HepG2 (cell line): ENCODE data around the gene MGMT. TPM values are rescaled to one million over a fixed set of nuclear protein-coding genes. Genes with fewer than 3 reads are reported as not detected.

Experiments
- ATAC-seq: fragments of 200-7000 bp; cut with Tn5 transposase; 3 replicates; pipeline ENCODE4 v1.9.1; 2020; ENCODE audit warnings: mild to moderate bottlenecking, moderate library complexity
- BruUV-seq: library from RNA; stranded (reverse); fragments of 400-500 nt; replicated peaks from 2 replicates; lab custom pipeline; 2021; lab: Mats Ljungman, UMichigan
- CTCF ChIA-PET: fragments of 300-600 bp; formaldehyde crosslinking; extraction: SDS; loops from one replicate; lab custom pipeline; 2021; ENCODE audit warnings: low total read pairs, inconsistent platforms, low intra/inter-chr PET ratio; lab: Yijun Ruan, JAX
- POLR2A ChIA-PET: fragments of 350-600 bp; sonication (Branson Sonifier 250); formaldehyde crosslinking; loops from one replicate; lab custom pipeline; 2020; ENCODE audit warnings: antibody characterized with exemption, inconsistent platforms; lab: Yijun Ruan, JAX
- DNase-seq: peaks from one replicate; pipeline ENCODE4 v3.0.0-alpha.2; 2015; ENCODE audit warnings: low spot score
- FAIRE-seq: peaks from 3 replicates; lab custom pipeline; 2011; peaks lifted over from hg19 to GRCh38; lab: Jason Lieb, UNC
- H2AFZ ChIP-seq: one replicate; pipeline ENCODE4 v1.6.1; 2011; ENCODE audit warnings: low read length, inconsistent platforms
- H3K27ac ChIP-seq: fragments of 300-600 bp; 3 replicates; pipeline ENCODE4 v1.8.0; 2011; ENCODE audit warnings: mixed run types, mild to moderate bottlenecking, mixed read lengths, low read length, inconsistent platforms; ENCODE audit not compliant: insufficient read depth; ENCODE audit errors: extremely low read length
- H3K27me3 ChIP-seq, 2 experiments: fragments of 200-600 bp in 1 of 2; 2 replicates in 1 of 2; 3 replicates in 1 of 2; pipeline versions ENCODE4 v1.6.0 to v1.8.0; 2011; ENCODE audit warnings: low read length in 2 of 2, mild to moderate bottlenecking in 2 of 2, moderate library complexity in 2 of 2, inconsistent platforms in 1 of 2; ENCODE audit not compliant: insufficient read depth in 2 of 2, control insufficient read depth in 1 of 2
- H3K36me3 ChIP-seq, 2 experiments: fragments of 200-600 bp in 1 of 2; replicated peaks in 1 of 2; 2 replicates in 1 of 2; 3 replicates in 1 of 2; pipeline versions ENCODE4 v1.5.1 to v1.8.0; 2011; ENCODE audit warnings: low read length in 2 of 2, inconsistent platforms in 1 of 2; ENCODE audit not compliant: insufficient read depth in 2 of 2, control insufficient read depth in 1 of 2
- H3K4me1 ChIP-seq: 2 replicates; pipeline ENCODE4 v1.5.1; 2012; ENCODE audit warnings: low read length, inconsistent platforms; ENCODE audit not compliant: insufficient read depth
- H3K4me2 ChIP-seq: 2 replicates; pipeline ENCODE4 v1.6.0; 2011; ENCODE audit warnings: low read depth, low read length, inconsistent platforms
- H3K4me3 ChIP-seq, 3 experiments: fragments of 200-600 bp in 1 of 3; sonication (generic), shearing (Covaris generic) in 1 of 3; replicated peaks in 1 of 3; 2 replicates each; pipeline ENCODE4 v1.5.1; 2011 to 2016; ENCODE audit warnings: low read length in 3 of 3, inconsistent platforms in 2 of 3, low read depth in 2 of 3, mild to moderate bottlenecking in 2 of 3, control low read depth in 1 of 3, mixed read lengths in 1 of 3; ENCODE audit not compliant: insufficient read depth in 1 of 3
- H3K79me2 ChIP-seq: one replicate; pipeline ENCODE4 v1.6.1; 2011; ENCODE audit warnings: low read length, inconsistent platforms; ENCODE audit not compliant: insufficient read depth
- H3K9ac ChIP-seq: 2 replicates; pipeline ENCODE4 v1.6.0; 2011; ENCODE audit warnings: mild to moderate bottlenecking, low read depth, low read length, inconsistent platforms; ENCODE audit not compliant: insufficient read depth
- H3K9me3 ChIP-seq: 2 replicates; pipeline ENCODE4 v1.5.1; 2012; ENCODE audit warnings: mild to moderate bottlenecking, low read length
- H4K20me1 ChIP-seq: 2 replicates; pipeline ENCODE4 v1.6.0; 2011; ENCODE audit warnings: inconsistent platforms, mild to moderate bottlenecking, low read length, moderate library complexity; ENCODE audit not compliant: insufficient read depth
- CEBPZ ChIP-seq: IDR thresholded peaks from 2 replicates; pipeline ENCODE4 v1.6.1; 2012; ENCODE audit warnings: low read length, improper control_type of control experiment
- PRDM4 ChIP-seq: sonication (generic); formaldehyde crosslinking; IDR thresholded peaks from 2 replicates; pipeline ENCODE4 v1.9.0; 2021; ENCODE audit warnings: missing genetic modification reagents, borderline replicate concordance
- ZHX1 ChIP-seq: sonication (generic); formaldehyde crosslinking; IDR thresholded peaks from 2 replicates; pipeline ENCODE4 v1.8.1; 2022; ENCODE audit warnings: low read depth, mild to moderate bottlenecking, missing genetic modification reagents
- ZNF296 ChIP-seq: sonication (generic); formaldehyde crosslinking; conservative IDR thresholded peaks from 2 replicates; pipeline ENCODE4 v1.5.0; 2020; ENCODE audit warnings: mild to moderate bottlenecking, missing genetic modification reagents
- ZNF30 ChIP-seq: sonication (generic); formaldehyde crosslinking; IDR thresholded peaks from 2 replicates; pipeline ENCODE4 v1.5.0; 2020; ENCODE audit warnings: mild to moderate bottlenecking, missing genetic modification reagents
- ZNF414 ChIP-seq: sonication (generic); formaldehyde crosslinking; IDR thresholded peaks from 2 replicates; pipeline ENCODE4 v1.5.0; 2020; ENCODE audit warnings: missing genetic modification reagents
- ZNF431 ChIP-seq: sonication (generic); formaldehyde crosslinking; IDR thresholded peaks from 2 replicates; pipeline ENCODE4 v1.9.0; 2022; ENCODE audit warnings: missing genetic modification reagents, low read depth, mild to moderate bottlenecking, borderline replicate concordance
- ZNF687 ChIP-seq: sonication (generic); formaldehyde crosslinking; IDR thresholded peaks from 2 replicates; pipeline ENCODE4 v1.5.1; 2020; ENCODE audit warnings: mild to moderate bottlenecking, missing genetic modification reagents, moderate library complexity
- ZNF709 ChIP-seq: sonication (generic); formaldehyde crosslinking; IDR thresholded peaks from 2 replicates; pipeline ENCODE4 v1.5.0; 2020; ENCODE audit warnings: mild to moderate bottlenecking, missing genetic modification reagents
- ZNF83 ChIP-seq: sonication (generic); formaldehyde crosslinking; IDR thresholded peaks from 2 replicates; pipeline ENCODE4 v1.4.0; 2020; ENCODE audit warnings: missing genetic modification reagents, mild to moderate bottlenecking, borderline replicate concordance
- WGBS: methylation state at CpG from one replicate; pipeline ENCODE4 v1.1.6; 2017; ENCODE audit warnings: low lambda C conversion rate; 5-methylcytosine and 5-hydroxymethylcytosine counted together
- in situ Hi-C: cut with HindIII; loops from 2 replicates; pipeline ENCODE4 v1.10.0; 2017; ENCODE audit warnings: low pct_unique_long_range_greater_than_20kb; ENCODE audit not compliant: extremely low pct_ligation_motif_present
- intact Hi-C: fragments of 100-400 bp; cut with micrococcal nuclease; formaldehyde crosslinking; loops from one replicate; pipeline ENCODE4 v1.10.0; 2022; ENCODE audit not compliant: unreplicated experiment
- polyA plus RNA-seq, 8 experiments: library from polyadenylated mRNA; depleted of rRNA in 3 of 8; stranded (reverse) in 7 of 8; unstranded in 1 of 8; fragments of >200 nt; fragmentation: Illumina TruSeq in 4 of 8; extraction: Trizol in 4 of 8; gene quantifications; 2 replicates each; pipeline versions ENCODE4 v1.2.1 to v1.2.3, GENCODE V29; 2011 to 2016; ENCODE audit warnings: low read depth in 4 of 8, missing spikeins in 1 of 8, mixed read lengths in 1 of 8; ENCODE audit not compliant: insufficient read depth in 1 of 8
- total RNA-seq, 5 experiments: library from RNA; depleted of rRNA; stranded (reverse); fragments of >200 nt; fragmentation: Illumina TruSeq; extraction: Trizol; gene quantifications; 2 replicates each; pipeline ENCODE4 v1.2.3, GENCODE V29; 2016; ENCODE audit warnings: low read depth in 1 of 5

MGMT gene
- total and polyA plus RNA-seq, 2 of the 13 experiments (the other 11 are each of a cell fraction or from before 2014, with no cell fraction given) = 12.0 to 19.5 TPM

GRCh38 chr10:129660569-129660968 is 193.5 kb downstream of the MGMT start:
- ChIA-PET CTCF (no interaction called here), POLR2A (no interaction called here)
- Histone ChIP-seq H3K36me3 (no peaks in the 10 kb centered on the region), H3K27ac (no peak overlapping the region), H4K20me1 (no peaks in the 10 kb centered on the region), H3K79me2 (no peaks in the 10 kb centered on the region), H3K4me3 (no peak overlapping the region), H3K9me3 (0 out of 2 replicates have a peak, but pooled peaks cover 6% of the 10 kb centered on the region), H3K4me1 (no peaks in the 10 kb centered on the region), H2AFZ (no peak overlapping the region), H3K9ac (no peak overlapping the region), H3K27me3 (no peaks in the 10 kb centered on the region), H3K4me2 (no peak overlapping the region)
- WGBS = 62% methylated on average over 4 of the region's 5 CpGs
- FAIRE-seq (no peak), DNase-seq (no peak), ATAC-seq (no peak)
- in situ Hi-C loops = no loop called here
- intact Hi-C loops = no loop called here
- no TSS peak for BruUV-seq
- no peak for TF ChIP-seq ZNF431 (CRISPR knock-in tag)
- TF ChIP-seq PRDM4 (CRISPR knock-in tag) = no peak
- no peak for TF ChIP-seq ZNF414 (CRISPR knock-in tag)
- no peak for TF ChIP-seq ZNF296 (CRISPR knock-in tag)
- no peak for TF ChIP-seq ZHX1 (CRISPR knock-in tag)
- TF ChIP-seq CEBPZ = no peak
- no peak for TF ChIP-seq ZNF83 (CRISPR knock-in tag)
- TF ChIP-seq ZNF30 (CRISPR knock-in tag) = no peak
- no peak for TF ChIP-seq ZNF709
- no peak for TF ChIP-seq ZNF687 (CRISPR knock-in tag)
